ENCODE results near the gene TBCK.

DNA sequence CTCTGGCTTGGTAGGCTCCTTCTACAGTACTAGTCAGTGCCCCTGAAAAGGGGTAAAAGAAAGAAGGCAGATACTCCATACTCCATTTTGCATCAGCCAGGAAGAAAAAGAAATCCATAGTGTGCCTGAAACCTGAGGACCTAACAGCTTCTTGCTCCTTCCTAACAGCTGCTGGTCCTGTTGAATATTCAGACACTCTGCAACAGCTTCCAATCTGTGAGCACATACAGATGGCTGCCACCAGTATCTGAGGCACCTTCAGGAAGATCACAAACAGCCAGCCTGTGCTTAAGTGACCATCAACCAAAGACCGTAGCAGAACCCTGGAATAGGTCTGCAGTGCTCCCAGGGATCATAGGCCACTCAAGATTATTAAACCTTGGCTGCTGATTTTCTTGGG, 48.3 kb upstream of the TBCK start:
- TF ChIP-seq, protein P1, sequence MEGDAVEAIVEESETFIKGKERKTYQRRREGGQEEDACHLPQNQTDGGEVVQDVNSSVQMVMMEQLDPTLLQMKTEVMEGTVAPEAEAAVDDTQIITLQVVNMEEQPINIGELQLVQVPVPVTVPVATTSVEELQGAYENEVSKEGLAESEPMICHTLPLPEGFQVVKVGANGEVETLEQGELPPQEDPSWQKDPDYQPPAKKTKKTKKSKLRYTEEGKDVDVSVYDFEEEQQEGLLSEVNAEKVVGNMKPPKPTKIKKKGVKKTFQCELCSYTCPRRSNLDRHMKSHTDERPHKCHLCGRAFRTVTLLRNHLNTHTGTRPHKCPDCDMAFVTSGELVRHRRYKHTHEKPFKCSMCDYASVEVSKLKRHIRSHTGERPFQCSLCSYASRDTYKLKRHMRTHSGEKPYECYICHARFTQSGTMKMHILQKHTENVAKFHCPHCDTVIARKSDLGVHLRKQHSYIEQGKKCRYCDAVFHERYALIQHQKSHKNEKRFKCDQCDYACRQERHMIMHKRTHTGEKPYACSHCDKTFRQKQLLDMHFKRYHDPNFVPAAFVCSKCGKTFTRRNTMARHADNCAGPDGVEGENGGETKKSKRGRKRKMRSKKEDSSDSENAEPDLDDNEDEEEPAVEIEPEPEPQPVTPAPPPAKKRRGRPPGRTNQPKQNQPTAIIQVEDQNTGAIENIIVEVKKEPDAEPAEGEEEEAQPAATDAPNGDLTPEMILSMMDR (optimal IDR thresholded peaks at IDR 0.05 in 1 of 3, IDR thresholded peaks at IDR 0.05 in 1 of 3, conservative IDR thresholded peaks at IDR 0.05 in 1 of 3; ENCODE audit: extremely low read depth in 1 of 3, insufficient read depth in 2 of 3, low read length in 3 of 3) = no peak
- no peak for TF ChIP-seq EZH2 (IDR thresholded peaks at IDR 0.05; ENCODE audit: low read length)
